Measurements from ENCODE around the gene DTX4.
"Not testable (repeated sequence)": the region's sequence is repeated elsewhere in the genome, so short reads cannot be mapped to it uniquely, and the experiment has no call there.

Gene DTX4

GRCh38 chr11:59171508-59172322 is at the start of gene DTX4:
Gene DTX4, plus strand, starts transcription at chr11:59172132. Its CDS starts 464 bp downstream, at chr11:59172596.
- peak; percentile 92 for DNase-seq (ENCODE audit: low spot score)

- peak; percentile 55 for DNase-seq (ENCODE audit: low spot score)
Observed at GRCh38 chr11:59135648-59136461, 36.1 kb upstream of the DTX4 start.

DNA sequence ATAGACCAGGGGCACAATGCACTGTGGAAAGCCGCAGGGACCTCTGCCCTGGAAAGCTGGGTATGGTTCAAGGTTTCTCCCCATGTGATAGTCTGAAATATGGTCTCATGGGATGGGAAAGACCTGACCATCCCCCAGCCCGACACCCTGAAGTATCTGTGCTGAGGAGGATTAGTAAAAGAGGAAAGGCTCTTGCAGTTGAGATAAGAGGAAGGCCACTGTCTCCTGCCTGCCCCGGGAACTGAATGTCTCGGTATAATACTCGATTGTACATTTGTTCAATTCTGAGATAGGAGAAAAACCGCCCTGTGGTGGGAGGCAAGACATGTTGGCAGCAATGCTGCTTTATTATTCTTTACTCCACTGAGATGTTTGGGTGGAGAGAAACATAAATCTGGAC is 35.4 kb upstream of the DTX4 start:
- not testable (repeated sequence) for DNase-seq (ENCODE audit: low spot score)

GRCh38 chr11:59137190-59137589 is 34.7 kb upstream of the DTX4 start:
- DNase-seq (ENCODE audit: low spot score), result no peak

- DNase-seq (ENCODE audit: low spot score), result no peak
Observed at GRCh38 chr11:59138643-59139042, 33.3 kb upstream of the DTX4 start.

- DNase-seq (ENCODE audit: low spot score), result no peak
Observed at GRCh38 chr11:59141191-59141590, 30.7 kb upstream of the DTX4 start.

GRCh38 chr11:59141673-59142460 is 30.1 kb upstream of the DTX4 start:
- peak; percentile 6 for DNase-seq (ENCODE audit: low spot score)

GRCh38 chr11:59142530-59143507 is 29.1 kb upstream of the DTX4 start, which contains the start of gene FAM111A:
Gene FAM111A, plus strand, starts transcription at chr11:59142856. Its CDS starts 6,017 bp downstream, at chr11:59148873.
- DNase-seq (ENCODE audit: low spot score), result peak; percentile 68

DNA sequence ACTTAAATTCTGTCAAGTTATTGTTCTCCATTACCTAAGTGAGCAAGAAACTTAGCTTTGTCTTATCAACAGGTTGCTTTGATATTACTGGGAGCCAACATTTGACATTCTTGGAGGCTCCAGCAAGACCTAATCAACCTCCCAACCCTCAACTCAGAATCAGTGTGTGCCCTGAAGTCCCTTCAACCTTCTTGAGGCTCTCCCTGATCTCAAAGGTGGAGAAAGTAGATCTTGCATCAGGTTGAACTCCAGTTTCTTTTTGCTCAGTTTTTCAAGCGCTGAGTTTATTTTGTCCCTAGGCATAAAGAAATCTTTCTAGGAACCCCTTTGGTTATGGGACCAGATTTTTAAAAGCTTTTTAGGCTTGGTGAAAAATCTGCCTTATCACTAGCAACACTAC is 27.8 kb upstream of the DTX4 start:
- peak; percentile 5 for DNase-seq (ENCODE audit: low spot score)

- DNase-seq (ENCODE audit: low spot score), result peak; percentile 56
Observed at GRCh38 chr11:59144579-59145345, 27.2 kb upstream of the DTX4 start.

DNA sequence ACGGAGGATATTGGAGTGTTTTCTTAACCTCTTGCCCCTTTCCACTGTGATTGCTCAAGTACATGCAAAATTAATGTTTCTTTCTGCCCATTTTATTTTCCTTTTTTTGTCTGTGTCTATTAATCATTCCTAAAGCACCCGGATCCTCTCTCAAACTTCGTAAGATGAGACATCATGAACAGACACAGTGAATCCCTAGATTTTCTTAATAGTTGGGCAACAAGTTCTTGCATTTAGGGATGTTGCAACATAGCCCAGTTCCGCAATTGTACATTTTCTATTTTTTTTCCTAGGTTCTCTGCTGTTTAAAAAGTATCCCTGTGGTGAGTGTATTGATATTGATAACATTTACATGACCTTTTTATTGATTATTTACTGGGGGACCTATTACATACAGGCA is 26.4 kb upstream of the DTX4 start:
- DNase-seq (ENCODE audit: low spot score), result no peak

GRCh38 chr11:59151761-59152160 is 20.2 kb upstream of the DTX4 start:
- no peak for DNase-seq (ENCODE audit: low spot score)

DNA sequence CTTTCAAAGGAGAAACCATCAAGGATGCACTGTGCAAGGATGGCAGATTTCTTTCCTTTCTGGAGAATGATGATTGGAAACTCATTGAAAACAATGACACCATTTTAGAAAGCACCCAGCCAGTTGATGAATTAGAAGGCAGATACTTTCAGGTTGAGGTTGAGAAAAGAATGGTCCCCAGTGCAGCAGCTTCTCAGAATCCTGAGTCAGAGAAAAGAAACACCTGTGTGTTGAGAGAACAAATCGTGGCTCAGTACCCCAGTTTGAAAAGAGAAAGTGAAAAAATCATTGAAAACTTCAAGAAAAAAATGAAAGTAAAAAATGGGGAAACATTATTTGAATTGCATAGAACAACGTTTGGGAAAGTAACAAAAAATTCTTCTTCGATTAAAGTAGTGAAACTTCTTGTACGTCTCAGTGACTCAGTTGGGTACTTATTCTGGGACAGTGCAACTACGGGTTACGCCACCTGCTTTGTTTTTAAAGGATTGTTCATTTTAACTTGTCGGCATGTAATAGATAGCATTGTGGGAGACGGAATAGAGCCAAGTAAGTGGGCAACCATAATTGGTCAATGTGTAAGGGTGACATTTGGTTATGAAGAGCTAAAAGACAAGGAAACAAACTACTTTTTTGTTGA is 19.5 kb upstream of the DTX4 start:
- DNase-seq (ENCODE audit: low spot score), result no peak

- no peak for DNase-seq (ENCODE audit: low spot score)
Observed at GRCh38 chr11:59154610-59155009, 17.3 kb upstream of the DTX4 start.

DNA sequence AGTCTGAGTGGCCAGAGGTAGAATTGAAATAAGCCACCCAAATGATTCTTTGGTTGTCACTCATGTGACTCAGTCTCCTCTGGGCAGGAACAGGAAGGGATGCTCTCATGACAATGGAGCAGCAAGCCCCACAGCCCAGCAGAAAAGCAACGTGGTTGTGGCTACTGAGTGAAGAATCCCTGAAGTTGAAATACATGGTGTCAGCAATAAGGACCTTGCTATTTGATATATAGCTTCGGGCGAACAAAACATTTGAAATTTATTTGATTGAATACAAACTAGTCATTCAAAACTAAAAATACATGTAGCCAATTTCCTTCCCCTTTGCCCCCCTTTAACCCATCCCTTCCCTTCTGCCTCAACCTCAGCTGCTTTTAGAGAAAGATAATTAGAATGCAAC is 14.5 kb upstream of the DTX4 start:
- DNase-seq (ENCODE audit: low spot score), result no peak

DNA sequence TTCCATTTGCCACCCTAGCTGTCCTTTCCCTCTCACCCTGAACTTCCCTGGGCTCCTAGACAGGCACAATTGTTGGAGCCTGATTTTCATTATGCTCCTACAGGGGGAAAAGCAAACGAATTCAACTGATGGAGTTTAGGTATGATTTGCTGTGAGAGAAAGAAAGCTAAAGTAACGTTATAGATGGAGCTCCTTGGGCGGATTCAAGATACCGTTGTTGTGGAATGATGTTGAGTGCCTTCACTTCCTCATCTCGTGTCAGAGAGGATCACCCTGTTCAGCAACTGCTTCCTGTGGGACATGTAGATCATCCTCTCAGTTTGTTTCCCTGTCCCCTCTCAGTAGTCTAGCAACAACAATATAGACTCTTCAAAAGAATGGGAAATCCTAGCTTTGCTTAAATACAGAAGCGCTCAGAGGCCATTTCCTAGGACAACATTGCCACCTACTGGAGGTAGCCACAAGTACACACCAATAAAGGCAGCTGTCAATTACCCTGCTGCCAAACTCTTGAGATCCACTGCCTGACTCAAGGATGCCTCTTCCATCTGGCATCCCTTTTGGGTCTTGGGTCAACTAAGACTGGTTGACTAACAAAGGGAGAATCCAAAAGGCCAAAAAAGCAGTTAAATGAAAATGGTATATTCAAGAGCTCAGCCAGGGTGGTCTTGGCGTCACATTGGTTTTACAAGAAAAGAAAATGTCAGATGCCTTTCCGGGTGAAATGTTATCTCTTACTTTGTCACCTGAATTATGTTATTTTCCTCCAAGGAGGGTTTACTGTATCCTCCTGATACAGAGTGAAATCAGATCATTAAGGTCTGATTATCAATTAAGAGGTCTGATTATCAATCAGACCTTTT is 13.5 kb upstream of the DTX4 start:
- DNase-seq (ENCODE audit: low spot score), result peak; percentile 78

GRCh38 chr11:59164028-59164427 is 7.9 kb upstream of the DTX4 start:
- DNase-seq (ENCODE audit: low spot score), result no peak

DNA sequence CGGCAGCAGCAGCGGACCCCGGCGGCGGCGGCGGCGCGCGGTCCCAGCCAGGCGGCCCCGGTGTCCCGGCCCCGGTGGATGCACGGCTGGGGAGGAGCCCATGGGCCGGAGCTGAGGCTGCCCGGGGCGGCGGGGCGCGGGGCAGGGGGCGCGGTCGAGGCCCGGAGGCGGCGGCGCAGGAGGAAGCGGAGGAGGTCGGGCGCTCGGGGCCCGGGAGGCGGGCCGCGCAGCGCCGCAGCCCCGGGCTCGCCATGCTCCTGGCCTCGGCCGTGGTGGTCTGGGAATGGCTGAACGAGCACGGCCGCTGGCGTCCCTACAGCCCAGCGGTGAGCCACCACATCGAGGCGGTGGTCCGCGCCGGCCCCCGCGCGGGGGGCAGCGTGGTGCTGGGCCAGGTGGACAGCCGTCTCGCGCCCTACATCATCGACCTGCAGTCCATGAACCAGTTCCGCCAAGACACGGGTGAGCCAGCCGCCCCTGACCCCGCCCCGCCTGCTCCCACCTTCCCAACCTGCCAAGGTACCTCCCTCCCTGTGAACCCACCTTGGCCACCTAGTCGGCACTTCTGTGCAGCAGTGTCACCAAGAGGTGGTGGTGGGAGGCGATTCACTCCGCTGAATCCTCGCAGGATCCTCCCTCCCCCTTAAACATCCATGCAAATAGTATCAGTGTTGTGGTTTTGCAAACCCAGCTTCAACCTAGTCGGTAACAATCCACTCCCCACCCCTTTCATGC is 580 bp downstream of the DTX4 start:
- DNase-seq (ENCODE audit: low spot score), result no peak

All from cerebellar cortex (tissue), 1 donor.